Lower lobe of right lung (tissue), 2 donors: ENCODE measurements around the gene KCNC1. TPM values are rescaled to one million over a fixed set of nuclear protein-coding genes. Genes with fewer than 3 reads are reported as not detected.

Experiments
- ATAC-seq, 2 donors: fragments of 200-7000 bp; cut with Tn5 transposase; one replicate each; pipeline ENCODE4 v1.9.1; 2020 to 2022; ENCODE audit warnings: mild to moderate bottlenecking in 2 of 2, moderate library complexity in 2 of 2
- DNase-seq: peaks from one replicate; pipeline ENCODE4 v3.0.0-alpha.2; 2020
- H3K27ac ChIP-seq: fragments of 200-600 bp; one replicate; pipeline ENCODE4 v1.8.0; 2022
- H3K27me3 ChIP-seq: fragments of 200-600 bp; one replicate; pipeline ENCODE4 v1.8.0; 2022; ENCODE audit warnings: low read depth
- H3K36me3 ChIP-seq: fragments of 200-600 bp; one replicate; pipeline ENCODE4 v1.8.0; 2022; ENCODE audit warnings: mild to moderate bottlenecking
- H3K4me1 ChIP-seq: fragments of 200-600 bp; one replicate; pipeline ENCODE4 v1.8.0; 2022
- H3K4me3 ChIP-seq: fragments of 200-600 bp; one replicate; pipeline ENCODE4 v1.8.0; 2022; ENCODE audit warnings: mild to moderate bottlenecking
- H3K9me3 ChIP-seq: fragments of 200-600 bp; one replicate; pipeline ENCODE4 v1.8.0; 2022
- CTCF ChIP-seq: fragments of 200-600 bp; IDR thresholded peaks from one replicate; pipeline ENCODE4 v1.8.0; 2022; ENCODE audit warnings: antibody characterized with exemption, mild to moderate bottlenecking
- intact Hi-C: fragments of 100-400 bp; cut with DNase I; formaldehyde crosslinking; loops from one replicate; pipeline ENCODE4 v1.11.0; 2022
- total RNA-seq: library from RNA; stranded (reverse); fragmentation: NEBNext Ultra II Directional; extraction: Animal tissue kit (Norgen Biotek cat#: 25700); gene quantifications from one replicate; pipeline ENCODE4 v1.2.1, GENCODE V29; 2021
- donor health status: DM: no; HTN: yes; CAD: no; lungs with severe emphysema.

KCNC1 gene
- total RNA-seq, 1 donor from 2014 or later = not detected

DNA sequence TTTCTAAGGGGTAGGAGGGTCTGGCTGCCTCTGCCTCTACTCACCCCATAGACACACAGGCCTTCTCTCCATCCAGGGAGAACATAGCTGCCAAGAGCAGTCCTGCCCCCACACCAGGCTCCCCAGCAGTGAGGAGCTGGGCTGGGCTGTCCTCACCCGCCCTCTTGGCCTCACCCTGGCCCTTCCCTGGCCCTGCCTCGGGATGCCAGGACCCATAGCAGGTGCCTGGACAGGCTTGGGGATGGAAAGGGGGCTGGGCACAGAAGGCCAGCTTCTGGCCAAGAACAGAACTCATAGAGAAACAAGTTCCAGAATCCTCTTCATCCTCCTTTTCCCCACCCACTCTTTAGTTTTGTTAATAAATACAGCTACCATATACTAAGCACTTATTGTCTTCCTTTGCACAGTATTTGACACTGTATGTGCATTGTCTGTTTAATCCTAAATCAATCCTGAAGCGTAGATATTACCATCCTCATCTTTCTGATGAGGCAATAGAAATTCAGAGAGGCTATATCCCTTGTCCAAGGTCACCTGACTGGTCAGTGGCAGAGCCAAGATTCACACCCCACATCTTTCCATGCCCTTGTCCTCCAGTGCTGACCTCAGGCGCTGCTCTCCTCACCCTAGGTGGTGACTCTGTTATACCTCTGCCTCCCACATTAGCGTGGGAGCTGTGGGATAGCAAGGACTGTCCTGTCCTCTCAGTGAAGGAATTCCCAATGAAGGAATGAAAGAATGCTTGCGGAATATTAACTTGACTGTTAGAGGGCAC lies 37.2 kb upstream of the KCNC1 start:
- no peak for ATAC-seq
- Histone ChIP-seq H3K4me3 (no peak overlapping the region), H3K27ac (no peak overlapping the region), H3K27me3 (peaks cover 43% of the 10 kb centered on the region), H3K9me3 (no peaks in the 10 kb centered on the region), H3K36me3 (no peaks in the 10 kb centered on the region), H3K4me1 (no peaks in the 10 kb centered on the region)
- TF ChIP-seq CTCF = no peak
- intact Hi-C loops = no loop called here
- DNase-seq = no peak

- no peak overlapping the region for H3K4me3 ChIP-seq
- no peaks in the 10 kb centered on the region for H3K36me3 ChIP-seq
- no peak overlapping the region for H3K27ac ChIP-seq
- H3K4me1 ChIP-seq = no peaks in the 10 kb centered on the region
- DNase-seq = no peak
- H3K9me3 ChIP-seq = no peaks in the 10 kb centered on the region
- intact Hi-C loops = no loop called here
- no peak for TF ChIP-seq CTCF
- ATAC-seq = no peak
- peaks cover 32% of the 10 kb centered on the region for H3K27me3 ChIP-seq
Observed at GRCh38 chr11:17699147-17700114, 35.1 kb upstream of the KCNC1 start.

- Histone ChIP-seq H3K27ac (no peak overlapping the region), H3K4me1 (no peaks in the 10 kb centered on the region), H3K4me3 (no peak overlapping the region), H3K9me3 (no peaks in the 10 kb centered on the region), H3K27me3 (peaks cover 16% of the 10 kb centered on the region), H3K36me3 (no peaks in the 10 kb centered on the region)
- intact Hi-C loops = no loop called here
- DNase-seq (no peak), ATAC-seq (no peak)
- no peak for TF ChIP-seq CTCF
Observed at GRCh38 chr11:17700991-17701390, 33.6 kb upstream of the KCNC1 start.

DNA sequence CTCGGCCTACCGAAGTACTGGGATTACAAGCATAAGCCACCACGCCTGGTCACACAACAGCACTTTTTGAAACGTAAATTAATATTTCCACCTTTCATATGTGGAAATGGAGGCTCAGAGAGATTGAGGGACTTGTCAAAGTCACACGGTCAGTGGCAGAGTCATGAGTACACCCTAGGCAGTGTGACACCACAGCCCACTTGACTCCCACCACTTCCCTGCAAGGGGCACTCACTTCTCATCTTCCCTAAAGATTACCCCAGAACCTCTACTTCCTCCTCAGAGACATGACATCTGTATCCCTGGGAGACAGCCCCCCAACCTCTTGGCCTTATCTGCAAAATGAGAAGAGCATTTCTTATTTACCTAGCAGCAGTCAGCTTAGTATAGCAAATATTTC lies 31.7 kb upstream of the KCNC1 start:
- peaks cover 3% of the 10 kb centered on the region for H3K27me3 ChIP-seq
- TF ChIP-seq CTCF = no peak
- DNase-seq = no peak
- H3K36me3 ChIP-seq = no peaks in the 10 kb centered on the region
- no peaks in the 10 kb centered on the region for H3K9me3 ChIP-seq
- no peak overlapping the region for H3K27ac ChIP-seq
- ATAC-seq = no peak
- no peaks in the 10 kb centered on the region for H3K4me1 ChIP-seq
- intact Hi-C loops = no loop called here
- no peak overlapping the region for H3K4me3 ChIP-seq

GRCh38 chr11:17703951-17704350 lies 30.6 kb upstream of the KCNC1 start:
- no peaks in the 10 kb centered on the region for H3K9me3 ChIP-seq
- H3K27ac ChIP-seq = no peak overlapping the region
- ATAC-seq (no peak), DNase-seq (no peak)
- H3K4me1 ChIP-seq = no peaks in the 10 kb centered on the region
- no peaks in the 10 kb centered on the region for H3K36me3 ChIP-seq
- intact Hi-C loops = no loop called here
- peaks cover 3% of the 10 kb centered on the region for H3K27me3 ChIP-seq
- no peak for TF ChIP-seq CTCF
- no peak overlapping the region for H3K4me3 ChIP-seq
